A549 (cell line): ENCODE measurements around the gene NCAPD2. TPM values are rescaled to one million over a fixed set of nuclear protein-coding genes. Genes with fewer than 3 reads are reported as not detected.

Experiments used
- ATAC-seq, 2 experiments: fragments of 200-7000 bp in 1 of 2; fragments of >200 bp in 1 of 2; cut with Nextera tagmentation in 1 of 2; cut with Tn5 transposase in 1 of 2; 3 replicates each; pipeline versions ENCODE4 v1.8.0 to v1.9.1; 2018 to 2020; ENCODE audit warnings: mild to moderate bottlenecking in 1 of 2, moderate library complexity in 1 of 2
- CTCF ChIA-PET: fragments of 300-600 bp; sonication (Branson Sonifier 250); formaldehyde crosslinking; extraction: SDS; loops from one replicate; lab custom pipeline; 2021; ENCODE audit warnings: antibody characterized with exemption, inconsistent platforms; lab: Yijun Ruan, JAX
- POLR2A ChIA-PET: fragments of 350-600 bp; formaldehyde crosslinking; extraction: SDS; loops from one replicate; lab custom pipeline; 2021; ENCODE audit warnings: antibody characterized with exemption, inconsistent platforms; lab: Yijun Ruan, JAX
- DNase-seq, 2 experiments: peaks; one replicate each; pipeline versions ENCODE4 v3.0.0 to v3.0.0-alpha.2; 2011 to 2016; ENCODE audit warnings: low read depth in 1 of 2, low spot score in 1 of 2
- FAIRE-seq: peaks from 2 replicates; lab custom pipeline; 2011; peaks lifted over from hg19 to GRCh38; lab: Jason Lieb, UNC
- H3K27ac ChIP-seq, 2 experiments: fragments of >200 bp; sonication (Bioruptor Twin); formaldehyde crosslinking; 3 replicates each; pipeline ENCODE4 v1.5.1; 2016 to 2017
- H3K4me1 ChIP-seq: fragments of >200 bp; sonication (Bioruptor Twin); formaldehyde crosslinking; 3 replicates; pipeline ENCODE4 v1.6.1; 2016
- H3K4me2 ChIP-seq: fragments of >200 bp; sonication (Bioruptor Twin); formaldehyde crosslinking; 3 replicates; pipeline ENCODE4 v1.6.1; 2016
- H3K4me3 ChIP-seq: fragments of >200 bp; sonication (Bioruptor Twin); formaldehyde crosslinking; 3 replicates; pipeline ENCODE4 v1.5.1; 2016
- H3K9me3 ChIP-seq: fragments of >200 bp; sonication (Bioruptor Twin); formaldehyde crosslinking; 3 replicates; pipeline ENCODE4 v1.6.1; 2016
- BHLHE40 ChIP-seq: IDR thresholded peaks from 2 replicates; pipeline ENCODE4 v1.6.1; 2012; ENCODE audit warnings: low read depth, low read length, inconsistent platforms
- CHD2 ChIP-seq: fragments of 150-350 bp; IDR thresholded peaks from 2 replicates; pipeline ENCODE4 v1.6.1; 2014; ENCODE audit warnings: low read length; ENCODE audit not compliant: partially characterized antibody
- CHD4 ChIP-seq: fragments of 200-600 bp; sonication (generic); IDR thresholded peaks from 2 replicates; pipeline ENCODE4 v1.6.1; 2016; ENCODE audit warnings: antibody characterized with exemption, mild to moderate bottlenecking, borderline replicate concordance
- EHF ChIP-seq: fragments of 250-450 bp; sonication (Bioruptor Pico); IDR thresholded peaks from 2 replicates; pipeline ENCODE4 v1.5.0; 2020; ENCODE audit warnings: mild to moderate bottlenecking
- EHMT2 ChIP-seq: fragments of 200-600 bp; sonication (generic); IDR thresholded peaks from 2 replicates; pipeline ENCODE4 v1.6.1; 2016; ENCODE audit warnings: antibody characterized with exemption, low read depth, mild to moderate bottlenecking, moderate library complexity
- EP300 ChIP-seq, 2 experiments: fragments of >200 bp; sonication (Bioruptor Twin); formaldehyde crosslinking; IDR thresholded peaks; 2 replicates in 1 of 2; 3 replicates in 1 of 2; pipeline ENCODE4 v1.6.1; 2016 to 2017
- FOXS1 ChIP-seq: fragments of 250-450 bp; sonication (Bioruptor Pico); IDR thresholded peaks from 2 replicates; pipeline ENCODE4 v1.5.0; 2020; ENCODE audit warnings: mild to moderate bottlenecking, moderate library complexity
- HOXA7 ChIP-seq: fragments of 250-450 bp; sonication (Bioruptor Pico); IDR thresholded peaks from 2 replicates; pipeline ENCODE4 v1.5.0; 2020; ENCODE audit warnings: mild to moderate bottlenecking, moderate library complexity
- HOXB13 ChIP-seq: fragments of 250-450 bp; sonication (Bioruptor Pico); IDR thresholded peaks from 2 replicates; pipeline ENCODE4 v1.5.0; 2020; ENCODE audit warnings: low read depth, mild to moderate bottlenecking, moderate library complexity
- JUN ChIP-seq, 2 experiments: fragments of >200 bp; sonication (Bioruptor Twin); formaldehyde crosslinking; IDR thresholded peaks; 2 replicates in 1 of 2; 3 replicates in 1 of 2; pipeline ENCODE4 v1.6.1; 2016 to 2017
- MAZ ChIP-seq: fragments of 150-350 bp; IDR thresholded peaks from 2 replicates; pipeline ENCODE4 v1.6.1; 2014; ENCODE audit warnings: antibody characterized with exemption, low read depth, low read length, borderline replicate concordance
- MYC ChIP-seq: IDR thresholded peaks from 2 replicates; pipeline ENCODE4 v1.6.1; 2012; ENCODE audit warnings: mild to moderate bottlenecking, inconsistent platforms, low read length, improper control_type of control experiment, borderline replicate concordance
- PHF8 ChIP-seq: fragments of 200-600 bp; sonication (generic); IDR thresholded peaks from 2 replicates; pipeline ENCODE4 v1.6.1; 2016; ENCODE audit warnings: low read depth, mild to moderate bottlenecking, antibody characterized with exemption, moderate library complexity, borderline replicate concordance
- POLR2A ChIP-seq: IDR thresholded peaks from 2 replicates; pipeline ENCODE4 v1.6.1; 2012; ENCODE audit warnings: mild to moderate bottlenecking, low read length
- POLR2AphosphoS2 ChIP-seq: conservative IDR thresholded peaks from 2 replicates; pipeline ENCODE4 v1.6.1; 2012; ENCODE audit warnings: low read length, improper control_type of control experiment, inconsistent platforms
- RFX5 ChIP-seq: fragments of 450-650 bp; IDR thresholded peaks from 2 replicates; pipeline ENCODE4 v1.7.1; 2014; ENCODE audit warnings: antibody characterized with exemption, mild to moderate bottlenecking, moderate library complexity
- RNF2 ChIP-seq: fragments of 200-600 bp; sonication (generic); IDR thresholded peaks from 2 replicates; pipeline ENCODE4 v1.6.1; 2016; ENCODE audit warnings: low read depth, mild to moderate bottlenecking, antibody characterized with exemption, moderate library complexity, borderline replicate concordance
- SMC3 ChIP-seq: fragments of >200 bp; sonication (Bioruptor Twin); formaldehyde crosslinking; IDR thresholded peaks from 3 replicates; pipeline ENCODE4 v1.6.1; 2018; ENCODE audit warnings: inconsistent platforms
- ZNF302 ChIP-seq: fragments of 250-450 bp; sonication (Bioruptor Pico); IDR thresholded peaks from 2 replicates; pipeline ENCODE4 v1.9.0; 2021; ENCODE audit warnings: inconsistent platforms, mild to moderate bottlenecking, moderate library complexity
- ZSCAN20 ChIP-seq: fragments of 250-450 bp; sonication (Bioruptor Pico); IDR thresholded peaks from 2 replicates; pipeline ENCODE4 v1.8.0; 2022; ENCODE audit warnings: mild to moderate bottlenecking, moderate library complexity
- WGBS: methylation state at CpG from one replicate; pipeline ENCODE4 v1.1.6; 2017; ENCODE audit errors: missing lambda C conversion rate; 5-methylcytosine and 5-hydroxymethylcytosine counted together
- polyA plus RNA-seq, 4 experiments: library from polyadenylated mRNA; depleted of rRNA in 3 of 4; stranded (reverse); fragments of >200 nt; fragmentation: RNase III in 1 of 4; extraction: RNeasy Plus Mini Kit Qiagen cat#74134 plus additional on column Dnase treatment in 1 of 4; gene quantifications; 2 replicates in 3 of 4; 3 replicates in 1 of 4; pipeline ENCODE4 v1.2.3, GENCODE V29; 2011 to 2017
- TF ChIP-seq, protein P1 (sequence below): IDR thresholded peaks from 2 replicates; pipeline ENCODE4 v1.6.1; 2012
- TF ChIP-seq, protein P2 (sequence below): fragments of 250-450 bp; sonication (Bioruptor Pico); IDR thresholded peaks from 2 replicates; pipeline ENCODE4 v1.5.0; 2021; ENCODE audit warnings: mild to moderate bottlenecking, moderate library complexity, borderline replicate concordance
- TF ChIP-seq, protein P3 (sequence below): fragments of >200 bp; sonication (Bioruptor Twin); formaldehyde crosslinking; IDR thresholded peaks from 3 replicates; pipeline ENCODE4 v1.6.1; 2016
- TF ChIP-seq, protein P4 (sequence below): fragments of >200 bp; sonication (Bioruptor Twin); formaldehyde crosslinking; IDR thresholded peaks from 3 replicates; pipeline ENCODE4 v1.5.1; 2016
- TF ChIP-seq, protein P5 (sequence below): fragments of 150-350 bp; IDR thresholded peaks from 2 replicates; pipeline ENCODE4 v1.6.1; 2014; ENCODE audit warnings: low read depth, mild to moderate bottlenecking, low read length

Gene NCAPD2
- polyA plus RNA-seq, 2 of the 4 experiments (the other 2 are of a cell fraction) = 82.0 to 130 TPM

DNA sequence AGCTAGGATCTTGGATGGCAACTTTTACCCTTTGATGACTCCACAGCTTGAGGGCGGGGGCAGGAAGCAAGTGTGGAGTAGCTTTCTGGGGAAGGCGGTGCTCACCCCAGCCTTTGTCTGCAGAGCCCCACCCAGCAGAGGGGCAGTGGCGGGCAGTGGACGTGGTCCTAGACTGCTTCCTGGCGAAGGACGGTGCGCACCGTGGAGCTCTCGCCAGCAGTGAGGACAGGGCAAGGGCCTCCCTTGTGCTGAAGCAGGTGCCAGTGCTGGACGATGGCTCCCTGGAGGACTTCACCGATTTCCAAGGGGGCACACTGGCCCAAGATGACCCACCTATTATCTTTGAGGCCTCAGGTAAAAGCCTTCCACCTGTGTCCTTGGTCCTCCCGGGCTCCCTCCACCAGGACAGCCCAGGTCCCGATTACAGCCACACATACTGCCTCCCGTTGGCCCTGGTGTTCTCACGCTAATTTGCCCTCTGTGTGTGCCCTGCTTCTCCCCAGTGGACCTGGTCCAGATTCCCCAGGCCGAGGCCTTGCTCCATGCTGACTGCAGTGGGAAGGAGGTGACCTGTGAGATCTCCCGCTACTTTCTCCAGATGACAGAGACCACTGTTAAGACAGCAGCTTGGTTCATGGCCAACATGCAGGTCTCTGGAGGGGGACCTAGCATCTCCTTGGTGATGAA, 40.8 kb upstream of the NCAPD2 start:
- H3K27ac ChIP-seq = peak overlapping the region in 1 of 2 experiments; percentile 97; a peak in 4 of 6 replicates
- POLR2A ChIA-PET = interaction anchor here (2.8 kb wide), 1 partner anchor 17 kb away, joined by 14 read pairs; the partner anchor contains the start of gene VAMP1

DNA sequence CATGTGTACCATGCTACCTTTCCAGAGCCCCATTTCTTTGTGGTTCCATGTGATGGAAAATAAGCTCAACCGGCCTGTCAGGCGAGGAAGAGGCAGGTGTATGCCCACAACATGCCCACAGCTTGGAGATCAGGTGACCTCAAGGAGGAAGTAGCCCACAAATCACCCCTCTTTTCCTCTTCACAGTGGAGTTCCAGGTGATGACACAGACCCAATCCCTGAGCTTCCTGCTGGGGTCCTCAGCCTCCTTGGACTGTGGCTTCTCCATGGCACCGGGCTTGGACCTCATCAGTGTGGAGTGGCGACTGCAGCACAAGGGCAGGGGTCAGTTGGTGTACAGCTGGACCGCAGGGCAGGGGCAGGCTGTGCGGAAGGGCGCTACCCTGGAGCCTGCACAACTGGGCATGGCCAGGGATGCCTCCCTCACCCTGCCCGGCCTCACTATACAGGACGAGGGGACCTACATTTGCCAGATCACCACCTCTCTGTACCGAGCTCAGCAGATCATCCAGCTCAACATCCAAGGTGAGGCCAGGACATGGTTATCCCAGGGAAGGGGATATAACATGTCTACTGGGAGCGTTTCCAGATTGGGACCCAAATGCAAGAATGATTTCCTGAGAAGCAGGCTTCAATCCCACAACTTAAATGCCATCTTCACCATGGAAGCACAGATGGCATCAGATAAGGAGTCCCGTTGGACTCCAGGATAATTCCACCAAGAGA, 36.5 kb upstream of the NCAPD2 start:
- FAIRE-seq (no peak), ATAC-seq (peak in 1 of 2 experiments; percentile 16; a peak in 2 of 6 replicates), DNase-seq (no peak)
- ChIA-PET CTCF (interaction anchor here (0.5 to 9.3 kb wide), 10 partner anchors 8 to 152 kb away, joined by 3 to 92 read pairs (median 3); partner anchors contain the start of gene VAMP1), POLR2A (interaction anchor here (1.6 kb wide), 1 partner anchor 13 kb away, joined by 7 read pairs; the partner anchor contains the start of gene VAMP1)
- peaks cover 6% of the 10 kb centered on the region for H3K4me1 ChIP-seq
- no peak for TF ChIP-seq HOXB13
- no peak for TF ChIP-seq HOXA7 (CRISPR knock-in tag)
- no peak for TF ChIP-seq FOXS1 (CRISPR knock-in tag)
- TF ChIP-seq, protein P1, sequence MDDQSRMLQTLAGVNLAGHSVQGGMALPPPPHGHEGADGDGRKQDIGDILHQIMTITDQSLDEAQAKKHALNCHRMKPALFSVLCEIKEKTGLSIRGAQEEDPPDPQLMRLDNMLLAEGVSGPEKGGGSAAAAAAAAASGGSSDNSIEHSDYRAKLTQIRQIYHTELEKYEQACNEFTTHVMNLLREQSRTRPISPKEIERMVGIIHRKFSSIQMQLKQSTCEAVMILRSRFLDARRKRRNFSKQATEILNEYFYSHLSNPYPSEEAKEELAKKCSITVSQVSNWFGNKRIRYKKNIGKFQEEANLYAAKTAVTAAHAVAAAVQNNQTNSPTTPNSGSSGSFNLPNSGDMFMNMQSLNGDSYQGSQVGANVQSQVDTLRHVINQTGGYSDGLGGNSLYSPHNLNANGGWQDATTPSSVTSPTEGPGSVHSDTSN = no peak
- TF ChIP-seq, protein P2, sequence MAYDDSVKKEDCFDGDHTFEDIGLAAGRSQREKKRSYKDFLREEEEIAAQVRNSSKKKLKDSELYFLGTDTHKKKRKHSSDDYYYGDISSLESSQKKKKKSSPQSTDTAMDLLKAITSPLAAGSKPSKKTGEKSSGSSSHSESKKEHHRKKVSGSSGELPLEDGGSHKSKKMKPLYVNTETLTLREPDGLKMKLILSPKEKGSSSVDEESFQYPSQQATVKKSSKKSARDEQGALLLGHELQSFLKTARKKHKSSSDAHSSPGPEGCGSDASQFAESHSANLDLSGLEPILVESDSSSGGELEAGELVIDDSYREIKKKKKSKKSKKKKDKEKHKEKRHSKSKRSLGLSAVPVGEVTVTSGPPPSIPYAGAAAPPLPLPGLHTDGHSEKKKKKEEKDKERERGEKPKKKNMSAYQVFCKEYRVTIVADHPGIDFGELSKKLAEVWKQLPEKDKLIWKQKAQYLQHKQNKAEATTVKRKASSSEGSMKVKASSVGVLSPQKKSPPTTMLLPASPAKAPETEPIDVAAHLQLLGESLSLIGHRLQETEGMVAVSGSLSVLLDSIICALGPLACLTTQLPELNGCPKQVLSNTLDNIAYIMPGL = no peak
- TF ChIP-seq, protein P3, sequence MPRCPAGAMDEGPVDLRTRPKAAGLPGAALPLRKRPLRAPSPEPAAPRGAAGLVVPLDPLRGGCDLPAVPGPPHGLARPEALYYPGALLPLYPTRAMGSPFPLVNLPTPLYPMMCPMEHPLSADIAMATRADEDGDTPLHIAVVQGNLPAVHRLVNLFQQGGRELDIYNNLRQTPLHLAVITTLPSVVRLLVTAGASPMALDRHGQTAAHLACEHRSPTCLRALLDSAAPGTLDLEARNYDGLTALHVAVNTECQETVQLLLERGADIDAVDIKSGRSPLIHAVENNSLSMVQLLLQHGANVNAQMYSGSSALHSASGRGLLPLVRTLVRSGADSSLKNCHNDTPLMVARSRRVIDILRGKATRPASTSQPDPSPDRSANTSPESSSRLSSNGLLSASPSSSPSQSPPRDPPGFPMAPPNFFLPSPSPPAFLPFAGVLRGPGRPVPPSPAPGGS = no peak
- TF ChIP-seq CHD4 = no peak
- TF ChIP-seq, protein P4, sequence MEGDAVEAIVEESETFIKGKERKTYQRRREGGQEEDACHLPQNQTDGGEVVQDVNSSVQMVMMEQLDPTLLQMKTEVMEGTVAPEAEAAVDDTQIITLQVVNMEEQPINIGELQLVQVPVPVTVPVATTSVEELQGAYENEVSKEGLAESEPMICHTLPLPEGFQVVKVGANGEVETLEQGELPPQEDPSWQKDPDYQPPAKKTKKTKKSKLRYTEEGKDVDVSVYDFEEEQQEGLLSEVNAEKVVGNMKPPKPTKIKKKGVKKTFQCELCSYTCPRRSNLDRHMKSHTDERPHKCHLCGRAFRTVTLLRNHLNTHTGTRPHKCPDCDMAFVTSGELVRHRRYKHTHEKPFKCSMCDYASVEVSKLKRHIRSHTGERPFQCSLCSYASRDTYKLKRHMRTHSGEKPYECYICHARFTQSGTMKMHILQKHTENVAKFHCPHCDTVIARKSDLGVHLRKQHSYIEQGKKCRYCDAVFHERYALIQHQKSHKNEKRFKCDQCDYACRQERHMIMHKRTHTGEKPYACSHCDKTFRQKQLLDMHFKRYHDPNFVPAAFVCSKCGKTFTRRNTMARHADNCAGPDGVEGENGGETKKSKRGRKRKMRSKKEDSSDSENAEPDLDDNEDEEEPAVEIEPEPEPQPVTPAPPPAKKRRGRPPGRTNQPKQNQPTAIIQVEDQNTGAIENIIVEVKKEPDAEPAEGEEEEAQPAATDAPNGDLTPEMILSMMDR = no peak
- TF ChIP-seq ZNF302 (CRISPR knock-in tag) = no peak
- TF ChIP-seq RFX5 = no peak
- TF ChIP-seq EP300 (IDR thresholded peaks at IDR 0.05) = no peak
- TF ChIP-seq MYC = no peak
- no peak for TF ChIP-seq BHLHE40
- no peak for TF ChIP-seq SMC3
- TF ChIP-seq CHD2 = no peak
- no peak for TF ChIP-seq POLR2AphosphoS2
- no peak for TF ChIP-seq ZSCAN20 (CRISPR knock-in tag)
- no peak for TF ChIP-seq JUN (IDR thresholded peaks at IDR 0.05)
- TF ChIP-seq PHF8 = no peak
- TF ChIP-seq EHMT2 = no peak
- H3K27ac ChIP-seq = no peak overlapping the region
- H3K9me3 ChIP-seq = no peaks in the 10 kb centered on the region
- no peak overlapping the region for H3K4me3 ChIP-seq
- WGBS = 96% methylated on average over 9 of the region's 12 CpGs
- H3K4me2 ChIP-seq = no peak overlapping the region

More for the DNA sequence above, 40.8 kb upstream of the NCAPD2 start:
- H3K4me2 ChIP-seq = peak overlapping the region; percentile 96
- H3K4me3 ChIP-seq = no peak overlapping the region; the same call in 2 of the 3 replicates
- H3K9me3 ChIP-seq = no peaks in the 10 kb centered on the region
- CTCF ChIA-PET = interaction anchor here (0.8 to 5.1 kb wide), 4 partner anchors 9 to 127 kb away, joined by 3 to 52 read pairs (median 7); partner anchors contain the start of gene CD27
- peak in 1 of 2 experiments; percentile 5; a peak in 2 of 6 replicates for ATAC-seq
- no peak for TF ChIP-seq POLR2A
- TF ChIP-seq RNF2 = no peak
- no peak for TF ChIP-seq EHF (CRISPR knock-in tag)
- no peak for TF ChIP-seq EHMT2
- TF ChIP-seq MAZ = no peak
- TF ChIP-seq, protein P5, sequence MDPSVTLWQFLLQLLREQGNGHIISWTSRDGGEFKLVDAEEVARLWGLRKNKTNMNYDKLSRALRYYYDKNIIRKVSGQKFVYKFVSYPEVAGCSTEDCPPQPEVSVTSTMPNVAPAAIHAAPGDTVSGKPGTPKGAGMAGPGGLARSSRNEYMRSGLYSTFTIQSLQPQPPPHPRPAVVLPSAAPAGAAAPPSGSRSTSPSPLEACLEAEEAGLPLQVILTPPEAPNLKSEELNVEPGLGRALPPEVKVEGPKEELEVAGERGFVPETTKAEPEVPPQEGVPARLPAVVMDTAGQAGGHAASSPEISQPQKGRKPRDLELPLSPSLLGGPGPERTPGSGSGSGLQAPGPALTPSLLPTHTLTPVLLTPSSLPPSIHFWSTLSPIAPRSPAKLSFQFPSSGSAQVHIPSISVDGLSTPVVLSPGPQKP = no peak
- TF ChIP-seq, all 56 proteins: peak for 0
- no peak for DNase-seq
- peaks cover 21% of the 10 kb centered on the region for H3K4me1 ChIP-seq
- WGBS = 89% methylated on average over 17 of the region's 17 CpGs
- no peak for FAIRE-seq
